SU-DHL-6 (cell line): ENCODE data around the gene LTBP1.

ENCODE experiments used
- CTCF ChIP-seq: fragments of 200-600 bp; sonication (generic); IDR thresholded peaks from one replicate; pipeline ENCODE4 v1.5.1; 2017; ENCODE audit warnings: antibody characterized with exemption, mild to moderate bottlenecking, low read length, moderate library complexity; ENCODE audit not compliant: insufficient read depth, poor library complexity, severe bottlenecking
- EZH2phosphoT487 ChIP-seq: fragments of 200-600 bp; sonication (generic), shearing (Covaris generic); conservative IDR thresholded peaks from 2 replicates; pipeline ENCODE4 v1.6.1; 2018; ENCODE audit warnings: mild to moderate bottlenecking, antibody characterized with exemption, low read length, moderate library complexity, mixed read lengths

GRCh38 chr2:33084433-33084832 lies 137.7 kb downstream of the LTBP1 start:
- TF ChIP-seq CTCF (no peak), EZH2phosphoT487 (no peak)
